PC-3 (cell line): ENCODE results near the gene GPN2. TPM values are rescaled to one million over a fixed set of nuclear protein-coding genes. Genes with fewer than 3 reads are reported as not detected.
A peak's percentile ranks its signal among the peaks of the same experiment; 100 is the strongest.

ENCODE experiments used
- ATAC-seq: fragments of 200-7000 bp; cut with Tn5 transposase; 2 replicates; pipeline ENCODE4 v1.9.1; 2020; ENCODE audit warnings: mild to moderate bottlenecking, moderate library complexity
- BruUV-seq: library from RNA; stranded (reverse); fragments of 400-500 nt; replicated peaks from 2 replicates; lab custom pipeline; 2021; lab: Mats Ljungman, UMichigan
- CTCF ChIA-PET: fragments of 300-600 bp; sonication (Branson Sonifier 250); formaldehyde crosslinking; loops from one replicate; lab custom pipeline; 2022; ENCODE audit warnings: antibody characterized with exemption; lab: Charles Lee
- POLR2A ChIA-PET: fragments of 300-600 bp; sonication (Branson Sonifier 250); formaldehyde crosslinking; loops from one replicate; lab custom pipeline; 2022; ENCODE audit warnings: antibody characterized with exemption; ENCODE audit not compliant: unreplicated experiment; lab: Charles Lee
- DNase-seq: peaks from one replicate; pipeline ENCODE4 v3.0.0-alpha.2; 2015
- H2AFZ ChIP-seq: fragments of 300-600 bp; sonication (generic); 2 replicates; pipeline ENCODE4 v1.6.0; 2016; ENCODE audit warnings: antibody characterized with exemption, low read length
- H3F3A ChIP-seq: fragments of 300-600 bp; sonication (generic); one replicate; pipeline ENCODE4 v1.6.0; 2017; ENCODE audit warnings: antibody characterized with exemption, low read length, control low read depth, mild to moderate bottlenecking; ENCODE audit not compliant: unreplicated experiment
- H3K27ac ChIP-seq: fragments of 300-600 bp; sonication (generic); 2 replicates; pipeline ENCODE4 v1.5.1; 2016; ENCODE audit warnings: mild to moderate bottlenecking, low read length
- H3K27me3 ChIP-seq: fragments of 300-600 bp; sonication (generic); 2 replicates; pipeline ENCODE4 v1.6.1; 2016; ENCODE audit warnings: low read length, mixed read lengths
- H3K36me3 ChIP-seq: fragments of 300-600 bp; sonication (generic); 2 replicates; pipeline ENCODE4 v1.6.1; 2016; ENCODE audit warnings: low read depth, mixed run types, low read length, mixed read lengths
- H3K4me1 ChIP-seq: fragments of 300-600 bp; sonication (generic); 2 replicates; pipeline ENCODE4 v1.5.1; 2016; ENCODE audit warnings: low read length; ENCODE audit not compliant: insufficient read depth
- H3K4me2 ChIP-seq: fragments of 300-600 bp; sonication (generic); 2 replicates; pipeline ENCODE4 v1.6.0; 2016; ENCODE audit warnings: low read length
- H3K4me3 ChIP-seq: fragments of 300-600 bp; sonication (generic); 2 replicates; pipeline ENCODE4 v1.5.1; 2016; ENCODE audit warnings: mild to moderate bottlenecking, low read length, mixed read lengths
- H3K79me2 ChIP-seq: fragments of 300-600 bp; sonication (generic); 2 replicates; pipeline ENCODE4 v1.6.1; 2017; ENCODE audit warnings: low read length, mixed read lengths
- H3K9ac ChIP-seq: fragments of 300-600 bp; sonication (generic); 2 replicates; pipeline ENCODE4 v1.6.0; 2016; ENCODE audit warnings: mild to moderate bottlenecking, low read length
- H3K9me2 ChIP-seq: fragments of 300-600 bp; sonication (generic); replicated peaks from 2 replicates; pipeline ENCODE4 v1.6.1; 2016; ENCODE audit warnings: mixed run types, low read length, mixed read lengths
- H3K9me3 ChIP-seq: fragments of 300-600 bp; sonication (generic); 2 replicates; pipeline ENCODE4 v1.6.1; 2016; ENCODE audit warnings: low read length, mixed read lengths
- H4K20me1 ChIP-seq: fragments of 300-600 bp; sonication (generic); 2 replicates; pipeline ENCODE4 v1.6.1; 2016; ENCODE audit warnings: low read length, mixed read lengths
- EZH2 ChIP-seq: fragments of 300-600 bp; sonication (generic); IDR thresholded peaks from one replicate; pipeline ENCODE4 v1.6.1; 2017; ENCODE audit warnings: antibody characterized with exemption, mild to moderate bottlenecking, low read length; ENCODE audit not compliant: unreplicated experiment
- EZH2phosphoT487 ChIP-seq: fragments of 300-600 bp; sonication (generic); IDR thresholded peaks from 2 replicates; pipeline ENCODE4 v1.6.1; 2018; ENCODE audit warnings: mild to moderate bottlenecking, antibody characterized with exemption, low read length, borderline replicate concordance
- intact Hi-C: fragments of 100-400 bp; cut with micrococcal nuclease; formaldehyde crosslinking; loops from 2 replicates; pipeline ENCODE4 v1.9.0; 2023
- total RNA-seq: library from RNA; depleted of rRNA; stranded (reverse); fragments of >200 nt; gene quantifications from 2 replicates; pipeline ENCODE4 v1.2.3, GENCODE V29; 2014
- TF ChIP-seq, protein P1 (sequence below): fragments of 300-600 bp; sonication (generic); conservative IDR thresholded peaks from 2 replicates; pipeline ENCODE4 v1.5.1; 2017; ENCODE audit warnings: antibody characterized with exemption, low read depth, mild to moderate bottlenecking, low read length

GPN2 gene
- total RNA-seq, 1 experiment from 2014 or later, result 24.6 TPM

- intact Hi-C loops, result loop anchor here (2.0 kb wide), 1 partner anchor 14 kb away; no protein-coding TSS in a partner anchor
- Histone ChIP-seq H3K9me3 (no peaks in the 10 kb centered on the region), H3K9ac (no peak overlapping the region), H2AFZ (peak overlapping the region; percentile 87), H3K27me3 (no peaks in the 10 kb centered on the region), H3F3A (no peaks in the 10 kb centered on the region), H4K20me1 (peaks cover 14% of the 10 kb centered on the region; the same call in 1 of the 2 replicates), H3K4me1 (peaks cover 30% of the 10 kb centered on the region), H3K27ac (no peak overlapping the region), H3K36me3 (peaks cover 9% of the 10 kb centered on the region; the same call in 1 of the 2 replicates), H3K4me3 (peak overlapping the region; percentile 83), H3K9me2 (no peaks in the 10 kb centered on the region), H3K79me2 (peaks cover 44% of the 10 kb centered on the region), H3K4me2 (peak overlapping the region; percentile 87)
- CTCF ChIA-PET, result no interaction called here
- DNase-seq (no peak), ATAC-seq (peak; percentile 5; the same call in 1 of the 2 replicates)
- POLR2A ChIA-PET, result no interaction called here
- TF ChIP-seq EZH2phosphoT487, result no peak
- TF ChIP-seq EZH2, result no peak
- TF ChIP-seq, protein P1, sequence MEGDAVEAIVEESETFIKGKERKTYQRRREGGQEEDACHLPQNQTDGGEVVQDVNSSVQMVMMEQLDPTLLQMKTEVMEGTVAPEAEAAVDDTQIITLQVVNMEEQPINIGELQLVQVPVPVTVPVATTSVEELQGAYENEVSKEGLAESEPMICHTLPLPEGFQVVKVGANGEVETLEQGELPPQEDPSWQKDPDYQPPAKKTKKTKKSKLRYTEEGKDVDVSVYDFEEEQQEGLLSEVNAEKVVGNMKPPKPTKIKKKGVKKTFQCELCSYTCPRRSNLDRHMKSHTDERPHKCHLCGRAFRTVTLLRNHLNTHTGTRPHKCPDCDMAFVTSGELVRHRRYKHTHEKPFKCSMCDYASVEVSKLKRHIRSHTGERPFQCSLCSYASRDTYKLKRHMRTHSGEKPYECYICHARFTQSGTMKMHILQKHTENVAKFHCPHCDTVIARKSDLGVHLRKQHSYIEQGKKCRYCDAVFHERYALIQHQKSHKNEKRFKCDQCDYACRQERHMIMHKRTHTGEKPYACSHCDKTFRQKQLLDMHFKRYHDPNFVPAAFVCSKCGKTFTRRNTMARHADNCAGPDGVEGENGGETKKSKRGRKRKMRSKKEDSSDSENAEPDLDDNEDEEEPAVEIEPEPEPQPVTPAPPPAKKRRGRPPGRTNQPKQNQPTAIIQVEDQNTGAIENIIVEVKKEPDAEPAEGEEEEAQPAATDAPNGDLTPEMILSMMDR, result no peak
- BruUV-seq, result no TSS peak
Measured at GRCh38 chr1:26921126-26921539, 31.1 kb upstream of the GPN2 start.

DNA sequence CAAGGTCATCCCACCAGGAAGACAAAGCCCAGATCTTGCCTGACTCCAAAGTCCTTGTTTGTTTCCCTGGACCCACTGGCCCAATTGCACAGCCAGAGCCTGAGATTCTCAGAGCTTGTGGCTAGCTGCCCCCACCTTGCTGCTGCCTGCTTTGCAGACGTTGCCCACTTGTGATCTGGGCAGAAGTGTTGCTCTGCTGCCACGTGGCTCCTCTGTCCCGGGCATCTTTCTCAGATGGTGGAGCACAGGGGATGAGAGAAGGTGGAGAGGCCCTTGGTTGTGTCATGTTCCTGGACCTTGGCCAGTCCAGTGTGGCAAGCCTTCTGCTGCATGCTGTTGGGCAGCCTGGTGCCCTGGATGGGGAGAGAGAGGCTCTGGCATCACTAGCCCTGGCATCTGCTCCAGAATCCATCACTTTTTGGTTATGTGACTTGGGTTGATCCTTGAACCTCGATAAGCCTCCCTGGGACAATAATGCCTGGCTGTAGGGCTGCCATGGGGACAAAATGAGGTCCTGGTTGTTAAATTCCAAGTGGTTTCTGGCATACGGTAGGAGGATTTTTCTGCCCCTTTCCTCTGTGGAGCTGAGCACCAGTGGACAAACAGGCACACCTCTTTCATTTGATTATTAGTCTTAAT lies 25.2 kb upstream of the GPN2 start:
- ChIA-PET CTCF (no interaction called here), POLR2A (no interaction called here)
- Histone ChIP-seq H3K36me3 (no peaks in the 10 kb centered on the region), H3K27ac (no peak overlapping the region), H3K9ac (no peak overlapping the region), H3K9me2 (no peaks in the 10 kb centered on the region), H3F3A (no peaks in the 10 kb centered on the region), H3K4me3 (no peak overlapping the region), H3K27me3 (no peaks in the 10 kb centered on the region), H3K4me2 (no peak overlapping the region), H3K9me3 (no peaks in the 10 kb centered on the region), H3K4me1 (no peaks in the 10 kb centered on the region), H3K79me2 (no peaks in the 10 kb centered on the region), H4K20me1 (no peaks in the 10 kb centered on the region), H2AFZ (no peak overlapping the region)
- intact Hi-C loops, result no loop called here
- no peak for ATAC-seq
- no peak for DNase-seq
- BruUV-seq, result no TSS peak
- no peak for TF ChIP-seq EZH2

DNA sequence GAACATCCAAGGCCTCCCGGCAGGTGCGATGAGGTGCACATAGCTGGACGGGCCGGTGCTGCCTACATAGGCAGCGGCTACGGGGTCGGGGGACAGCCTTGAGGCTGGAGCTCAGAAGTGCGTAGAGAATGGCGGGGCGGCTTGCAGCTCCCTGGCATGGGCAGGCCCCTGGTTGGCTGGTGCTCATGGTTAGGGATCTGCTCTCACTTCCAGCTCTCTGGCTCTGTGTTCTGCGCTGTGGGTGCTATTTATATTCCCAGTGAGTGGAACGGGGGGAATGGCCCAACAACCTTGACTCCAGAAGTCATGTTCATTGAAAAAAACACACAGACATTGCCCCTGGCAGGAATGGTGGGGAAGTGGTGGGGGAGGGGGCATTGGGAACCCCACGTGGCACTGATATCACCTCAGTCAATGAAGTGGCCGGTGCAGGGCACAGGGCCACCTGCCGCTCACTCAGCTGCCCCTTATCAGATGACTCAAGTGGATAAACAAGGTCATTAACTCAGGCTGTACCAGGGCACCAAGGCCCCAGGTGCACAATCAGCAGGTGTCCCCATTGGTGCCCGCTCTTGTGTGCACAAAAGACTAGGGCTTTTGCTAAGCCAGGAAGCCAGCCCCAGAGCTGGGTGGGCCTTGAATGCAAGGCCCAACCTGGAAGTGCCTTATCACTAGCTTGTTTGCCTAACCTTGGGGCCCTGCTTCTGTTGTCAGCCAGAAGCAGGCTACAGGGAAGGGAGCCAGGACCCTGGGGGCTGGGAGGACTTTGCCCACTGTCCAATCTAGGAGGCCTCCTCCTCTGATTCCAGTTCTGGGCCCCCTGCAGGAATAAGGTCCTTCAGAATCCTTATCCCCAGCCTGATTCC lies 23.9 kb upstream of the GPN2 start, which contains the start of gene NR0B2:
NR0B2 (minus strand) TSS at position 222 of the 866 bp plus-strand sequence; CDS start at position 187, 35 bp downstream.
- Histone ChIP-seq H3K79me2 (no peaks in the 10 kb centered on the region), H3K9me2 (no peaks in the 10 kb centered on the region), H3K4me3 (no peak within 1 kb of the TSS), H4K20me1 (no peaks in the 10 kb centered on the region), H3K4me2 (no peak within 1 kb of the TSS), H3K36me3 (no peaks in the 10 kb centered on the region), H2AFZ (no peak within 1 kb of the TSS), H3K9ac (no peak within 1 kb of the TSS), H3F3A (no peaks in the 10 kb centered on the region), H3K4me1 (no peaks in the 10 kb centered on the region), H3K9me3 (no peaks in the 10 kb centered on the region), H3K27me3 (no peaks in the 10 kb centered on the region), H3K27ac (no peak within 1 kb of the TSS)
- no peak for ATAC-seq
- CTCF ChIA-PET, result no interaction called here
- DNase-seq, result no peak
- BruUV-seq, result no TSS peak
- intact Hi-C loops, result no loop called here
- TF ChIP-seq EZH2phosphoT487 (no peak), EZH2 (no peak)
- POLR2A ChIA-PET, result no interaction called here
